PC-3 (cell line): ENCODE measurements around the gene NCMAP. TPM values are rescaled to one million over a fixed set of nuclear protein-coding genes. Genes with fewer than 3 reads are reported as not detected.

Source experiments
- ATAC-seq: fragments of 200-7000 bp; cut with Tn5 transposase; 2 replicates; pipeline ENCODE4 v1.9.1; 2020; ENCODE audit warnings: mild to moderate bottlenecking, moderate library complexity
- BruUV-seq: library from RNA; stranded (reverse); fragments of 400-500 nt; replicated peaks from 2 replicates; lab custom pipeline; 2021; lab: Mats Ljungman, UMichigan
- CTCF ChIA-PET: fragments of 300-600 bp; sonication (Branson Sonifier 250); formaldehyde crosslinking; loops from one replicate; lab custom pipeline; 2022; ENCODE audit warnings: antibody characterized with exemption; lab: Charles Lee
- POLR2A ChIA-PET: fragments of 300-600 bp; sonication (Branson Sonifier 250); formaldehyde crosslinking; loops from one replicate; lab custom pipeline; 2022; ENCODE audit warnings: antibody characterized with exemption; ENCODE audit not compliant: unreplicated experiment; lab: Charles Lee
- DNase-seq: peaks from one replicate; pipeline ENCODE4 v3.0.0-alpha.2; 2015
- H2AFZ ChIP-seq: fragments of 300-600 bp; sonication (generic); 2 replicates; pipeline ENCODE4 v1.6.0; 2016; ENCODE audit warnings: antibody characterized with exemption, low read length
- H3F3A ChIP-seq: fragments of 300-600 bp; sonication (generic); one replicate; pipeline ENCODE4 v1.6.0; 2017; ENCODE audit warnings: antibody characterized with exemption, low read length, control low read depth, mild to moderate bottlenecking; ENCODE audit not compliant: unreplicated experiment
- H3K27ac ChIP-seq: fragments of 300-600 bp; sonication (generic); 2 replicates; pipeline ENCODE4 v1.5.1; 2016; ENCODE audit warnings: mild to moderate bottlenecking, low read length
- H3K27me3 ChIP-seq: fragments of 300-600 bp; sonication (generic); 2 replicates; pipeline ENCODE4 v1.6.1; 2016; ENCODE audit warnings: low read length, mixed read lengths
- H3K36me3 ChIP-seq: fragments of 300-600 bp; sonication (generic); 2 replicates; pipeline ENCODE4 v1.6.1; 2016; ENCODE audit warnings: low read depth, mixed run types, low read length, mixed read lengths
- H3K4me1 ChIP-seq: fragments of 300-600 bp; sonication (generic); 2 replicates; pipeline ENCODE4 v1.5.1; 2016; ENCODE audit warnings: low read length; ENCODE audit not compliant: insufficient read depth
- H3K4me2 ChIP-seq: fragments of 300-600 bp; sonication (generic); 2 replicates; pipeline ENCODE4 v1.6.0; 2016; ENCODE audit warnings: low read length
- H3K4me3 ChIP-seq: fragments of 300-600 bp; sonication (generic); 2 replicates; pipeline ENCODE4 v1.5.1; 2016; ENCODE audit warnings: mild to moderate bottlenecking, low read length, mixed read lengths
- H3K79me2 ChIP-seq: fragments of 300-600 bp; sonication (generic); 2 replicates; pipeline ENCODE4 v1.6.1; 2017; ENCODE audit warnings: low read length, mixed read lengths
- H3K9ac ChIP-seq: fragments of 300-600 bp; sonication (generic); 2 replicates; pipeline ENCODE4 v1.6.0; 2016; ENCODE audit warnings: mild to moderate bottlenecking, low read length
- H3K9me2 ChIP-seq: fragments of 300-600 bp; sonication (generic); replicated peaks from 2 replicates; pipeline ENCODE4 v1.6.1; 2016; ENCODE audit warnings: mixed run types, low read length, mixed read lengths
- H3K9me3 ChIP-seq: fragments of 300-600 bp; sonication (generic); 2 replicates; pipeline ENCODE4 v1.6.1; 2016; ENCODE audit warnings: low read length, mixed read lengths
- H4K20me1 ChIP-seq: fragments of 300-600 bp; sonication (generic); 2 replicates; pipeline ENCODE4 v1.6.1; 2016; ENCODE audit warnings: low read length, mixed read lengths
- CTCF ChIP-seq: fragments of 300-600 bp; sonication (generic); conservative IDR thresholded peaks from 2 replicates; pipeline ENCODE4 v1.5.1; 2017; ENCODE audit warnings: antibody characterized with exemption, low read depth, mild to moderate bottlenecking, low read length
- EZH2 ChIP-seq: fragments of 300-600 bp; sonication (generic); IDR thresholded peaks from one replicate; pipeline ENCODE4 v1.6.1; 2017; ENCODE audit warnings: antibody characterized with exemption, mild to moderate bottlenecking, low read length; ENCODE audit not compliant: unreplicated experiment
- EZH2phosphoT487 ChIP-seq: fragments of 300-600 bp; sonication (generic); IDR thresholded peaks from 2 replicates; pipeline ENCODE4 v1.6.1; 2018; ENCODE audit warnings: mild to moderate bottlenecking, antibody characterized with exemption, low read length, borderline replicate concordance
- intact Hi-C: fragments of 100-400 bp; cut with micrococcal nuclease; formaldehyde crosslinking; loops from 2 replicates; pipeline ENCODE4 v1.9.0; 2023
- total RNA-seq: library from RNA; depleted of rRNA; stranded (reverse); fragments of >200 nt; gene quantifications from 2 replicates; pipeline ENCODE4 v1.2.3, GENCODE V29; 2014

NCMAP gene
- total RNA-seq, 1 experiment from 2014 or later: 1.8 TPM

- Histone ChIP-seq H3K9me2 (no peaks in the 10 kb centered on the region), H2AFZ (peak overlapping the region; percentile 40; the same call in 1 of the 2 replicates), H3K9ac (no peak overlapping the region), H3K79me2 (no peaks in the 10 kb centered on the region), H3K9me3 (no peaks in the 10 kb centered on the region), H3K4me2 (peak overlapping the region; percentile 63), H3K36me3 (no peaks in the 10 kb centered on the region), H3K4me3 (no peak overlapping the region; the same call in 1 of the 2 replicates), H4K20me1 (no peaks in the 10 kb centered on the region), H3K4me1 (peaks cover 39% of the 10 kb centered on the region), H3K27me3 (no peaks in the 10 kb centered on the region), H3F3A (no peaks in the 10 kb centered on the region), H3K27ac (0 out of 2 replicates have a peak overlapping the region, but pooled peaks have one; percentile 1)
- DNase-seq (peak; percentile 84), ATAC-seq (peak; percentile 97)
- no TSS peak for BruUV-seq
- POLR2A ChIA-PET: interaction anchor here (0.6 kb wide), 1 partner anchor 31 kb away, joined by 10 read pairs; no protein-coding TSS in a partner anchor
- intact Hi-C loops: loop anchor here (5.0 kb wide), 1 partner anchor 51 kb away; no protein-coding TSS in a partner anchor
- CTCF ChIA-PET: interaction anchor here (0.6 to 1.1 kb wide), 5 partner anchors 19 to 425 kb away, joined by 3 to 5 read pairs (median 3); partner anchors contain the start of genes IL22RA1 and NIPAL3
- peak; percentile 51 for TF ChIP-seq CTCF
- no peak for TF ChIP-seq EZH2
Observed at GRCh38 chr1:24567792-24568388, 12.0 kb downstream of the NCMAP start.

DNA sequence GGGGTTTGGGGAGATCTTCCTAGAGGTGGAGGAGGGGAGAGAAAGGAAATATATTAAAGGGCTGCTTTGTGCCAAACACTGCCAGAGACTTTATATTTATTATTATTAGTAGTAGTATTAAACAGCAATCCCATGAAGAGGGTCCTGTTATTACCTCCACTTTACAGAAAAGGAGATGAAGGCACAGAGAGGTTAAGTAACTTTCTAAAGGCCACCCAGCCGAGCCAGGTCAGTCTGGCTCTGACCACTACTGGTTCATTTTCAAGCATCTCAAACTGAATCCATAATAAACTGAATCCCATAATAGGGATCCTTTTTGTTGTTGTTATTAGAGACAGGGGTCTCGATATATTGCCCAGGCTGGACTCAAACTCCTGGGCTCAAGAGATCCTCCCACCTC lies 12.6 kb downstream of the NCMAP start:
- Histone ChIP-seq H3K4me2 (peak overlapping the region; percentile 63), H3K27me3 (no peaks in the 10 kb centered on the region), H3K79me2 (no peaks in the 10 kb centered on the region), H3K9me3 (no peaks in the 10 kb centered on the region), H3K27ac (no peak overlapping the region), H3K9ac (no peak overlapping the region), H3K4me3 (no peak overlapping the region; the same call in 1 of the 2 replicates), H3K36me3 (no peaks in the 10 kb centered on the region), H2AFZ (peak overlapping the region; percentile 40; the same call in 1 of the 2 replicates), H3F3A (no peaks in the 10 kb centered on the region), H3K9me2 (no peaks in the 10 kb centered on the region), H3K4me1 (peaks cover 37% of the 10 kb centered on the region), H4K20me1 (no peaks in the 10 kb centered on the region)
- ChIA-PET CTCF (interaction anchor here (0.6 to 1.1 kb wide), 4 partner anchors 19 to 153 kb away, joined by 3 to 5 read pairs (median 4); partner anchors contain the start of gene NIPAL3), POLR2A (no interaction called here)
- ATAC-seq: no peak
- no peak for DNase-seq
- intact Hi-C loops: loop anchor here (5.0 kb wide), 1 partner anchor 51 kb away; no protein-coding TSS in a partner anchor
- no TSS peak for BruUV-seq
- TF ChIP-seq EZH2phosphoT487 (no peak), CTCF (no peak), EZH2 (no peak)
